HS-27A (cell line): ENCODE measurements around the gene ZNF358.
"Not testable (repeated sequence)": the region's sequence is repeated elsewhere in the genome, so short reads cannot be mapped to it uniquely, and the experiment has no call there.

Experiments used
- DNase-seq: peaks from one replicate; pipeline ENCODE4 v3.0.0-alpha.2; 2012; ENCODE audit warnings: low read depth, missing footprints

The ZNF358 gene

DNA sequence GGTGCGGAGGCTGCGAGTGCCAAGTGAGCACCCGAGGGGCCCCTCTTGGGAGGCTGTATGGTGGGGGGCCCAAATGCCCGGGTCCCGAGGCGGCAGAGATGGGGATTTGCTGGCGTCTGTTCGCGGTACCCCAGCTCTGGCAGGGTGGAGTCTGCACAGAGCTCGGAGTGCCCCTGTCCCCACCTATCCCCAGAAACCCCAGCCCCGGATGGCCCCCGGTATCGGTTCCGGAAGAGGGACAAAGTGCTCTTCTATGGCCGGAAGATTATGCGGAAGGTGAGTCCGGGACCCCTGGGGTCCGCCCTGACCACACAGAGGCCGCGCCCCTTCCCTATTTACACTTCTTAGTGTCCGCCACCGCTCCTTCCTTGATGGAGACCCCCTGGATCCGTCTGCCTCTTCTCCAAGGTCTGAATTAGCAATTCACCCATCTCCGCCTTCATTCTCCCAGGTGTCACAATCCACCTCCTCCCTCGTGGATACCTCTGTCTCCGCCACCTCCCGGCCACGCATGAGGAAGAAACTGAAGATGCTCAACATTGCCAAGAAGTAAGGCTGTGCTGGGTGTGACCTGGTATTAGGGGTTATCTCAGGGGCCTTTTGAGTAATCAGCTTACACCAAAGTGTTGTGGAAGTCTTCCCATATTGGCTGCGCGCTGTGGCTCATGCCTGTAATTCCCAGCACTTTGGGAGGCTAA is 20.2 kb downstream of the ZNF358 start:
- no peak for DNase-seq

DNA sequence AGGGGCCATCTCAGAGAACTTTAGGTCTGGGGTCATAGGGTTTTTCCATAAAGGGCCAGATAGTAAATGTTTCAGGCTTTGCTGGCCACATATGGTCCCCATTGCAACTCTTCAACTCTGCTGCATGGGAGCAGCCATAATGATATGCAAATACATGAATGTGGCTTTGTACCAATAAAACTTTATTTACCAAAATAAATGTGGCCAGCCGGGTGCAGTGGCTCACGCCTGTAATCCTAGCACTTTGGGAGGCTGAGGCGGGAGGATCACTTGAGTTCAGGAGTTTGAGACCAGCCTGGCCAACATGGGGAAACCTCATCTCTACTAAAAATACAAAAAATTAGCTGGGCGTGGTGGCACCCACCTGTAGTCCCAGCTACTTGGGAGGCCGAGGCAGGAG is 23.1 kb downstream of the ZNF358 start:
- not testable (repeated sequence) for DNase-seq

- no peak for DNase-seq
Observed at GRCh38 chr19:7539827-7540425, 24.0 kb downstream of the ZNF358 start.

- DNase-seq, result no peak
Observed at GRCh38 chr19:7540761-7541474, 25.0 kb downstream of the ZNF358 start.

DNA sequence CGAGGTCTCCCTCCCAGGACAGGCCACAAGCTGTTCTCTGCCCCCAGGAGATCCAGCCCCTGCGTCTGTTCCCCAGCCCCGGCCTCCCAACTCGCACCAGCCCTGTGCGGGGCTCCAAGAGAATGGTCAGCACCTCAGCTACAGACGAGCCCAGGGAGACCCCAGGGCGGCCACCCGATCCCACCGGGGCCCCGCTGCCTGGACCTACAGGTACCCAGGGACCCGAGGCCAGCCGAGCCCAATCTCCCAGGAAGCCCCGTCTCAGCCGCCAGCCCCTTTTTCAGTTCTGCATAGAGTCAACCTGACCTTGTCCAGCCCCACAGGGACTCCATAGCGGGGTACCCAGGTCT is 25.5 kb downstream of the ZNF358 start:
- DNase-seq, result no peak

DNA sequence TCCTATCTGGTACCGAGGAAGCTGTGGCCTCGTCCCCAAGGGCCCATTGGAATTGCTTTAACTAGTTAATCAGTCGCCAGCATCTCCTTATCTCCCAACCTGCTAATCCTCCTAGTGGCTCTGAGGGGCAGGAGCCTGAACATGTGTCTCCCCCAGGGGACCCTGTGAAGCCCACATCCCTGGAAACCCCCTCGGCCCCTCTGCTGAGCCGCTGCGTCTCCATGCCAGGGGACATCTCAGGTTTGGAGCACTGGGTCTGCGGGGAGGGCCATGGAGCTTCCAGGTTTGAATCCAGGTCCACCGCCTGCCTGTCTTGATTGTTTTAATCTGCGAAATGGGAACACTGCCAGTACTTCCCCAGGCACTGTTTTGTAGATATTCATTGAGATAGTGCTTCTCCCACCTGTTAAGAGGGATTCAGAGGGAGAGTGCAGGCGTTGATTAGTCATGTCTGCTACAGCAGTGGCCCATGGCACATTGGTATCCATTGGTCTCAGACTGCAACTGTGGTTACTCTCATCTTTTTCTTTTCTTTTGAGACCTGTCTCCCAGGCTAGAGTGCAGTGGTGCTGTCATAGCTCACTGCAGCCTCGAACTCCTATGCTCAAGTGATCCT is 26.0 kb downstream of the ZNF358 start:
- DNase-seq, result no peak

GRCh38 chr19:7542556-7543348 is 26.8 kb downstream of the ZNF358 start:
- no peak for DNase-seq

GRCh38 chr19:7544626-7545025 is 28.7 kb downstream of the ZNF358 start:
- DNase-seq, result no peak

GRCh38 chr19:7545300-7545699 is 29.4 kb downstream of the ZNF358 start:
- no peak for DNase-seq

DNA sequence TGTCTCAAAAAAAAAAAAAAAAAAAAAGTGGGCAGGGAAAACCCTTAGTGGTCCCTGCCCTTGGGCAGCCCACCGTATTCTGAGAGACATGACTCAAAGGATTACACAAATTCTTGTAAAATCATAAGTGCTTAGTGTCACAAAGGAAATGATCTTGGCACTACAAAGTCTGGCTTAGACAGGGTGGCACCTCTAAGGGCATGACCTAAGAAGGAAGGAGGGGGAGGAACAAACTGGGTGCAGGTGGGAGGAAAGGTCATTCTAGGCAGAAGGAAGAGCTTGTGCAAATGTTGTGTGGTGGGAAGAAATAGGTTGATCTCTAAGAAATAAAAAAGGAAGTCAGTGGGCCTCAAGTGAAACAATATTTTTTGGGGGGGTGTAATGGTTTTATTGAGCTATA is 30.0 kb downstream of the ZNF358 start:
- no peak for DNase-seq

- DNase-seq, result no peak
Observed at GRCh38 chr19:7547159-7547558, 31.3 kb downstream of the ZNF358 start.

- DNase-seq, result no peak
Observed at GRCh38 chr19:7549429-7550148, 33.7 kb downstream of the ZNF358 start.

DNA sequence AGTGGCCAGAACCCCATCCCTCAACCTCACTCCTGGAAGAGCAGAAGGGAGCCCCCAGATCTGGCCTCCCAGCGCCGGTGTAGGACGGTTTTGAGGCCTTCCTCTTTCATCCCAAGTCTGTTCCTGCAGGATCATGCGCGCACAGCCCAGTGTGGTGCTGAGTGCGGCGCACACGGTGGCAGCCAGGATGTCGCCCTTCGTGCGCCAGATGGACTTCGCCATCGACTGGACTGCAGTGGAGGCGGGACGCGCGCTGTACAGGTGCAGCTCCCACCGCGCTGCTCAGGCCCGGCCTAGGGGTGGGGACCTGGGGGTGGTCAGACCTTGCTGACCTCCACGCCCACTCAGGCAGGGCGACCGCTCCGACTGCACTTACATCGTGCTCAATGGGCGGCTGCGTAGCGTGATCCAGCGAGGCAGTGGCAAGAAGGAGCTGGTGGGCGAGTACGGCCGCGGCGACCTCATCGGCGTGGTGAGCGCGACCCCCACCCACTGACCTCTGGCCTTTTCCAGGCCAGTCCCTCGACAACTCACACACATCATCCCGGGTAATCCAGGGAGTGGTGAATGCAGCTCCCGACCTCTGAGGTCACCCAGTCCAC is 34.4 kb downstream of the ZNF358 start:
- DNase-seq, result no peak

DNA sequence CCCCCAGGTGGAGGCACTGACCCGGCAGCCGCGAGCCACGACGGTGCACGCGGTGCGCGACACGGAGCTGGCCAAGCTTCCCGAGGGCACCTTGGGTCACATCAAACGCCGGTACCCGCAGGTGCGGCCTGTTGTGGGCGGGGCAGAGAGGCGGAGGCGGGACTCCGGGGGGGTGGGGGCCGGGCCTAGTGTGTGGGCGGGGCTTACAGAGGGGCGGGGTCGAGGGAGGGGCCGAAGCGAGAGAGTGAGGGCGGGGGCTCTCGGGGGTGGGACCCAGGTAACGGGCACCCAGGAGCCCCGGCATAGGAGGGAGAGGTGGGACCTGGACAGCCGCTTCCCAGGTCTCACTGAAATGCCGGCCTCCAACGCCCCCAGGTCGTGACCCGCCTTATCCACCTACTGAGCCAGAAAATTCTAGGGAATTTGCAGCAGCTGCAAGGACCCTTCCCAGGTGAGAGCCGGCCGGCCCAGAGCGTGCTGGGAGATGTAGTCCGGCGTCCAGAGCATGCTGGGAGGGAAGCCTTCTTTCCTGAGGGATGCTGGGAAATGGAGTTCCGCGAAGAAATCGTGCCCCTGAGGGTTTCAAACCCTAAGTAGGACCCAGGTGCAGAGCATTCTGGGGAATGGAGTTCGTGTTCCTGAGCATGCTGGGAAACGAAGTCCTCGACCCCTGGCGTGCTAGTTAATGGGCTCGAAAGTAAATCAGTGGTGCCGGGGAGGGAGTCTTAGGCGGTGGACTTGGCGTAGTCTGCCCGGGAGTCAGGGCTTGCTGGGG is 35.3 kb downstream of the ZNF358 start:
- DNase-seq, result no peak

- no peak for DNase-seq
Observed at GRCh38 chr19:7552781-7553180, 36.9 kb downstream of the ZNF358 start.

- DNase-seq, result no peak
Observed at GRCh38 chr19:7554565-7554964, 38.7 kb downstream of the ZNF358 start.

DNA sequence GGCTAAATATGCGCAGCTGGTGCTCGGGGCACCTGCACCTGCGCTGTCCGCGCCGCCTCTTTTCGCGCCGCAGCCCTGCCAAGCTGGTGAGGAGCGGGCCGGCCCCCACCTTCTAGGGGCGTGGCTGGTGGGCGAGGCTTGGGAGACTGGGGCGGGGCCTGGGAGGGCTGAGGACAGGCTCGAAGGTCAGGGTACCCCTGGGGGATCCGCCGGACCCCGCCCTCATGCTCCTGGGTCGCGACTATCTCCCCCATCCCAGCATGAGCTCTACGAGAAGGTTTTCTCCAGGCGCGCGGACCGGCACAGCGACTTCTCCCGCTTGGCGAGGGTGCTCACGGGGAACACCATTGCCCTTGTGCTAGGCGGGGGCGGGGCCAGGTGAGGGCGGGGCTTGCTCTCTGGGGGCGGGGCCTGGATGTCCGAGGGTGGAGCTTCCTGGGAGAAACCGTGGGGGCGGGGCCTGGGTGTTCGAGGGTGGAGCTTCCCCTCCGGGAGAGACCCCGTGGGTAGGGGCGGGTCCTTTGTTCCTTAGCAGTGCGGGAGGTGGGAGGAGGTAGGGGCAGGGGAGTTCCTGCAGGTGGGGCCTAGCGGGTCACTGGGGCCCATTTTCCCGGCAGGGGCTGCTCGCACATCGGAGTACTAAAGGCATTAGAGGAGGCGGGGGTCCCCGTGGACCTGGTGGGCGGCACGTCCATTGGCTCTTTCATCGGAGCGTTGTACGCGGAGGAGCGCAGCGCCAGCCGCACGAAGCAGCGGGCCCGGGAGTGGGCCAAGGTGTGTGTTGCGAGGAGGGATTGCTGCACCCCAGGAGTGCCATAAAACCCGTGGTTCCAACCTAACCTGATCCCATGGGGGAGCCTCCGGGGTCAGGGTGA is 39.3 kb downstream of the ZNF358 start:
- no peak for DNase-seq

- no peak for DNase-seq
Observed at GRCh38 chr19:7556696-7557315, 40.9 kb downstream of the ZNF358 start.

- DNase-seq, result no peak
Observed at GRCh38 chr19:7558667-7559066, 42.8 kb downstream of the ZNF358 start.
